H1 (cell line): ENCODE measurements around the gene CRISPLD2. TPM values are rescaled to one million over a fixed set of nuclear protein-coding genes. Genes with fewer than 3 reads are reported as not detected.

ENCODE experiments used
- CTCF ChIA-PET: fragments of 300-600 bp; sonication (Branson Sonifier 250); formaldehyde crosslinking; loops from one replicate; lab custom pipeline; 2021; ENCODE audit not compliant: partially characterized antibody; lab: Charles Lee
- POLR2A ChIA-PET: fragments of 300-600 bp; sonication (Branson Sonifier 250); formaldehyde crosslinking; loops from one replicate; lab custom pipeline; 2021; ENCODE audit warnings: inconsistent platforms; ENCODE audit not compliant: partially characterized antibody; lab: Charles Lee
- DNase-seq, 2 experiments: peaks; one replicate each; pipeline versions ENCODE4 v3.0.0 to v3.0.0-alpha.2; 2010 to 2022; ENCODE audit warnings: low spot score in 2 of 2, low read depth in 1 of 2, mixed read lengths in 1 of 2
- FAIRE-seq: peaks from 2 replicates; lab custom pipeline; 2011; peaks lifted over from hg19 to GRCh38; lab: Jason Lieb, UNC
- H2AFZ ChIP-seq: 2 replicates; pipeline ENCODE4 v1.8.1; 2012; ENCODE audit warnings: low read length, inconsistent platforms
- H2AK5ac ChIP-seq: 2 replicates; pipeline ENCODE4 v1.6.1; 2013; ENCODE audit warnings: low read depth, low read length
- H2BK120ac ChIP-seq: replicated peaks from 2 replicates; pipeline ENCODE3; 2013; ENCODE audit warnings: low read depth, low read length, inconsistent platforms
- H2BK12ac ChIP-seq: 2 replicates; pipeline ENCODE4 v1.6.1; 2013; ENCODE audit warnings: low read depth, low read length
- H2BK15ac ChIP-seq: 2 replicates; pipeline ENCODE4 v1.6.1; 2013; ENCODE audit warnings: low read length
- H2BK20ac ChIP-seq: 2 replicates; pipeline ENCODE4 v1.6.1; 2013; ENCODE audit warnings: low read length
- H2BK5ac ChIP-seq: 2 replicates; pipeline ENCODE4 v1.6.1; 2013; ENCODE audit warnings: low read depth, low read length
- H3K14ac ChIP-seq: 2 replicates; pipeline ENCODE4 v1.6.1; 2013; ENCODE audit warnings: inconsistent platforms; ENCODE audit not compliant: insufficient read length
- H3K18ac ChIP-seq: 2 replicates; pipeline ENCODE4 v1.6.1; 2013; ENCODE audit warnings: low read length; ENCODE audit errors: extremely low read depth
- H3K23ac ChIP-seq: 2 replicates; pipeline ENCODE4 v1.6.1; 2013; ENCODE audit warnings: inconsistent platforms; ENCODE audit not compliant: insufficient read length
- H3K23me2 ChIP-seq: 2 replicates; pipeline ENCODE4 v1.6.1; 2013; ENCODE audit warnings: low read depth, low read length
- H3K27ac ChIP-seq: 2 replicates; pipeline ENCODE4 v1.6.1; 2011; ENCODE audit warnings: low read depth, low read length, inconsistent platforms
- H3K27me3 ChIP-seq, 4 experiments: replicated peaks in 1 of 4; 1 replicate in 1 of 4; 2 replicates in 3 of 4; pipeline versions ENCODE4 v1.6.1 to v1.8.1; 2011 to 2013; ENCODE audit warnings: low read length in 3 of 4, mild to moderate bottlenecking in 3 of 4, inconsistent platforms in 2 of 4, mixed read lengths in 2 of 4, moderate library complexity in 1 of 4; ENCODE audit not compliant: control insufficient read depth in 3 of 4, insufficient read depth in 3 of 4; ENCODE audit errors: extremely low read depth in 1 of 4
- H3K36me3 ChIP-seq, 4 experiments: 2 replicates each; pipeline versions ENCODE4 v1.6.1 to v1.8.1; 2011 to 2013; ENCODE audit warnings: mild to moderate bottlenecking in 4 of 4, low read length in 3 of 4, moderate library complexity in 2 of 4, control low read depth in 1 of 4, inconsistent platforms in 1 of 4; ENCODE audit not compliant: insufficient read depth in 4 of 4, control insufficient read depth in 2 of 4
- H3K4ac ChIP-seq: replicated peaks from 2 replicates; pipeline ENCODE3; 2013; ENCODE audit warnings: low read length, low read depth, mixed read lengths, inconsistent platforms; ENCODE audit not compliant: insufficient read length
- H3K4me1 ChIP-seq, 4 experiments: replicated peaks in 1 of 4; 1 replicate in 1 of 4; 2 replicates in 3 of 4; pipeline versions ENCODE4 v1.6.1 to v1.8.1; 2011 to 2013; ENCODE audit warnings: low read length in 3 of 4, inconsistent platforms in 2 of 4, mixed read lengths in 1 of 4; ENCODE audit not compliant: insufficient read depth in 4 of 4, control insufficient read depth in 3 of 4
- H3K4me2 ChIP-seq, 2 experiments: 2 replicates each; pipeline versions ENCODE4 v1.6.1 to v1.8.1; 2011 to 2013; ENCODE audit warnings: low read depth in 2 of 2, low read length in 2 of 2, control low read depth in 1 of 2, inconsistent platforms in 1 of 2, mild to moderate bottlenecking in 1 of 2; ENCODE audit not compliant: insufficient read depth in 1 of 2
- H3K4me3 ChIP-seq, 4 experiments: fragments of 200-600, 300-600 bp in 1 of 4; sonication (generic), shearing (Covaris generic), sonication (Bioruptor Twin) in 1 of 4; 2 replicates each; pipeline versions ENCODE4 v1.5.1 to v1.8.1; 2011 to 2016; ENCODE audit warnings: low read length in 4 of 4, low read depth in 3 of 4, control low read depth in 2 of 4, inconsistent platforms in 2 of 4, mild to moderate bottlenecking in 2 of 4, mixed read lengths in 1 of 4, moderate library complexity in 1 of 4; ENCODE audit not compliant: insufficient read depth in 2 of 4; ENCODE audit errors: extremely low read depth in 1 of 4
- H3K56ac ChIP-seq: replicated peaks from 2 replicates; pipeline ENCODE3; 2013; ENCODE audit warnings: low read depth, mild to moderate bottlenecking, mixed read lengths, low read length, inconsistent platforms; ENCODE audit not compliant: insufficient read length
- H3K79me1 ChIP-seq: 2 replicates; pipeline ENCODE4 v1.6.1; 2013; ENCODE audit warnings: low read depth, low read length, control low read depth
- H3K79me2 ChIP-seq, 2 experiments: 2 replicates each; pipeline versions ENCODE4 v1.6.1 to v1.8.1; 2012 to 2013; ENCODE audit warnings: low read length in 2 of 2, mild to moderate bottlenecking in 2 of 2, inconsistent platforms in 1 of 2; ENCODE audit not compliant: insufficient read depth in 2 of 2, control insufficient read depth in 1 of 2
- H3K9ac ChIP-seq, 4 experiments: replicated peaks in 1 of 4; 1 replicate in 1 of 4; 2 replicates in 3 of 4; pipeline versions ENCODE4 v1.6.1 to v1.8.1; 2011 to 2013; ENCODE audit warnings: low read depth in 3 of 4, low read length in 3 of 4, control low read depth in 2 of 4, mild to moderate bottlenecking in 2 of 4, moderate library complexity in 2 of 4, inconsistent platforms in 1 of 4; ENCODE audit errors: extremely low read depth in 1 of 4
- H3K9me3 ChIP-seq, 2 experiments: 2 replicates each; pipeline versions ENCODE4 v1.6.1 to v1.8.1; 2012 to 2013; ENCODE audit warnings: mild to moderate bottlenecking in 2 of 2, moderate library complexity in 2 of 2, control low read depth in 1 of 2, inconsistent platforms in 1 of 2, low read depth in 1 of 2, low read length in 1 of 2, mixed read lengths in 1 of 2; ENCODE audit not compliant: insufficient read depth in 2 of 2
- H4K20me1 ChIP-seq, 2 experiments: replicated peaks in 1 of 2; 2 replicates each; pipeline versions ENCODE3 to v1.8.1; 2011 to 2013; ENCODE audit warnings: inconsistent platforms in 2 of 2, low read length in 2 of 2, mild to moderate bottlenecking in 1 of 2; ENCODE audit not compliant: insufficient read depth in 2 of 2, control insufficient read depth in 1 of 2
- H4K5ac ChIP-seq: 2 replicates; pipeline ENCODE4 v1.6.1; 2013; ENCODE audit warnings: low read length, low read depth, mixed read lengths, inconsistent platforms; ENCODE audit not compliant: insufficient read length
- H4K8ac ChIP-seq: 2 replicates; pipeline ENCODE4 v1.8.0; 2013; ENCODE audit warnings: mild to moderate bottlenecking, moderate library complexity, low read length, inconsistent platforms; ENCODE audit not compliant: insufficient read depth; ENCODE audit errors: extremely low read depth
- H4K91ac ChIP-seq: replicated peaks from 2 replicates; pipeline ENCODE3; 2013; ENCODE audit warnings: low read length, mixed read lengths, inconsistent platforms; ENCODE audit not compliant: insufficient read length
- CBX5 ChIP-seq: fragments of 300-800, 300-1000 bp; sonication (generic); IDR thresholded peaks from 2 replicates; pipeline ENCODE4 v1.7.1; 2016; ENCODE audit warnings: antibody characterized with exemption, low read length, low read depth
- CTBP2 ChIP-seq: IDR thresholded peaks from 2 replicates; pipeline ENCODE4 v1.7.0; 2011; ENCODE audit warnings: borderline replicate concordance, mild to moderate bottlenecking, moderate library complexity, mixed read lengths, low read length; ENCODE audit not compliant: insufficient read depth, insufficient read length
- EGR1 ChIP-seq: IDR thresholded peaks from 2 replicates; pipeline ENCODE4 v1.6.1; 2011; ENCODE audit warnings: low read depth, low read length, borderline replicate concordance
- FOSL1 ChIP-seq: IDR thresholded peaks from 2 replicates; pipeline ENCODE4 v1.6.1; 2011; ENCODE audit warnings: mild to moderate bottlenecking, low read depth, low read length, moderate library complexity; ENCODE audit not compliant: insufficient read depth
- GABPA ChIP-seq: IDR thresholded peaks from 2 replicates; pipeline ENCODE4 v1.6.1; 2011; ENCODE audit warnings: mild to moderate bottlenecking, low read length, moderate library complexity, borderline replicate concordance; ENCODE audit not compliant: insufficient read depth
- MAFK ChIP-seq: IDR thresholded peaks from 2 replicates; pipeline ENCODE4 v1.6.1; 2012; ENCODE audit warnings: low read depth, mild to moderate bottlenecking, improper control_type of control experiment, low read length
- NRF1 ChIP-seq: IDR thresholded peaks from 2 replicates; pipeline ENCODE4 v1.6.1; 2011; ENCODE audit warnings: mild to moderate bottlenecking, low read depth, low read length, improper control_type of control experiment
- SIN3A ChIP-seq, 2 experiments: IDR thresholded peaks in 1 of 2; conservative IDR thresholded peaks in 1 of 2; 2 replicates each; pipeline ENCODE4 v1.6.1; 2011 to 2012; ENCODE audit warnings: low read length in 2 of 2, improper control_type of control experiment in 1 of 2, low read depth in 1 of 2, mild to moderate bottlenecking in 1 of 2
- SP1 ChIP-seq: IDR thresholded peaks from 2 replicates; pipeline ENCODE4 v1.6.1; 2011; ENCODE audit warnings: low read depth, low read length
- SP2 ChIP-seq: IDR thresholded peaks from 2 replicates; pipeline ENCODE4 v1.6.1; 2012; ENCODE audit warnings: mild to moderate bottlenecking, low read length, inconsistent platforms
- SUZ12 ChIP-seq: fragments of 200-600 bp; sonication (generic); IDR thresholded peaks from 2 replicates; pipeline ENCODE4 v1.6.1; 2012; ENCODE audit warnings: mild to moderate bottlenecking, inconsistent platforms, low read length, moderate library complexity, mixed read lengths
- TAF7 ChIP-seq: optimal IDR thresholded peaks from 2 replicates; pipeline ENCODE3; 2011; ENCODE audit warnings: low read depth, mild to moderate bottlenecking, inconsistent platforms, low read length, moderate library complexity, borderline replicate concordance
- USF2 ChIP-seq: IDR thresholded peaks from 2 replicates; pipeline ENCODE4 v1.6.1; 2011; ENCODE audit warnings: low read length, improper control_type of control experiment
- YY1 ChIP-seq: IDR thresholded peaks from 2 replicates; pipeline ENCODE4 v1.6.1; 2011; ENCODE audit warnings: low read depth, mild to moderate bottlenecking, low read length
- WGBS, 2 experiments: shearing (Covaris generic) in 1 of 2; methylation state at CpG; one replicate each; pipeline versions ENCODE4 v1.1.6 to v1.1.7; 2013 to 2015; ENCODE audit warnings: low lambda C conversion rate in 2 of 2, mixed read lengths in 2 of 2, inconsistent platforms in 1 of 2, low coverage in 1 of 2, missing lambda C conversion rate in 1 of 2; ENCODE audit not compliant: insufficient replicate concordance in 2 of 2, insufficient coverage in 1 of 2, insufficient read length in 1 of 2; ENCODE audit errors: extremely low coverage in 1 of 2, missing lambda C conversion rate in 1 of 2; 5-methylcytosine and 5-hydroxymethylcytosine counted together
- polyA plus RNA-seq, 7 experiments: library from polyadenylated mRNA; depleted of rRNA in 3 of 7; stranded (reverse) in 5 of 7; unstranded in 2 of 7; fragments of >200 nt in 5 of 7; fragments of 200-250 nt in 2 of 7; gene quantifications; 1 replicate in 5 of 7; 2 replicates in 1 of 7; 4 replicates in 1 of 7; pipeline versions ENCODE4 v1.2.1 to v1.2.3, GENCODE V29; 2011 to 2013; ENCODE audit warnings: missing spikeins in 2 of 7, mixed read lengths in 2 of 7
- total RNA-seq: library from RNA; stranded (reverse); fragmentation: NEBNext Ultra II Directional; extraction: Animal tissue kit (Norgen Biotek cat#: 25700); gene quantifications from 2 replicates; pipeline ENCODE4 v1.2.1, GENCODE V29; 2021

CRISPLD2 gene
- total and polyA plus RNA-seq, 2 of the 8 experiments (the other 6 are each of a cell fraction or from before 2014, with no cell fraction given), result 2.7 to 5.1 TPM

- no peak overlapping the region for H2BK5ac ChIP-seq
- H3K27me3 ChIP-seq, result no peaks in the 10 kb centered on the region
- H3K4me2 ChIP-seq, result no peak overlapping the region
- no peak overlapping the region for H2AFZ ChIP-seq
- no peaks in the 10 kb centered on the region for H3K9me3 ChIP-seq
- H4K91ac ChIP-seq, result no peak overlapping the region
- no peak overlapping the region for H3K4me3 ChIP-seq
- H2AK5ac ChIP-seq, result no peak overlapping the region
- H3K4ac ChIP-seq, result no peak overlapping the region
- no peak for FAIRE-seq
- H3K27ac ChIP-seq, result no peak overlapping the region
- ChIA-PET POLR2A (no interaction called here), CTCF (interaction anchor here (1.3 to 2.3 kb wide), 2 partner anchors 18 to 131 kb away, joined by 3 to 8 read pairs; no protein-coding TSS in a partner anchor)
- H3K4me1 ChIP-seq, result no peaks in the 10 kb centered on the region; a peak in 1 of 7 replicates
- H2BK120ac ChIP-seq, result no peak overlapping the region
- peaks cover 0 to 2% of the 10 kb centered on the region in 2 experiments for H4K20me1 ChIP-seq
- H3K36me3 ChIP-seq, result no peaks in the 10 kb centered on the region
- H3K23me2 ChIP-seq, result no peaks in the 10 kb centered on the region
- no peak for DNase-seq
- H2BK15ac ChIP-seq, result no peak overlapping the region
- H3K79me1 ChIP-seq, result no peaks in the 10 kb centered on the region
- no peak overlapping the region for H4K8ac ChIP-seq
- 87% methylated on average over 13 of the region's 13 CpGs; no CpG with 5 or more reads in 1 of the 2 experiments for WGBS, 2 experiments
- no peak overlapping the region for H3K56ac ChIP-seq
- no peak overlapping the region for H3K9ac ChIP-seq
- no peak overlapping the region for H3K18ac ChIP-seq
- H3K79me2 ChIP-seq, result no peaks in the 10 kb centered on the region
- no peak overlapping the region for H3K14ac ChIP-seq
- no peak overlapping the region for H4K5ac ChIP-seq
- H3K23ac ChIP-seq, result no peak overlapping the region
- H2BK20ac ChIP-seq, result no peak overlapping the region
- no peak overlapping the region for H2BK12ac ChIP-seq
- TF ChIP-seq SIN3A (conservative IDR thresholded peaks at IDR 0.05 in 1 of 2, IDR thresholded peaks at IDR 0.05 in 1 of 2; ENCODE audit: low read depth in 1 of 2, low read length in 2 of 2) (no peak), MAFK (no peak), CTBP2 (no peak), YY1 (no peak), FOSL1 (no peak), CBX5 (no peak), TAF7 (no peak), SUZ12 (no peak), SP2 (no peak), USF2 (no peak), GABPA (no peak), EGR1 (no peak), SP1 (no peak), NRF1 (no peak)
Observed at GRCh38 chr16:84907051-84907450, 87.3 kb downstream of the CRISPLD2 start.
